Effector CD4-positive, alpha-beta T cell (primary cell): ENCODE results near the gene RND2.

Experiments used
- DNase-seq: peaks from one replicate; pipeline ENCODE4 v3.0.0-alpha.2; 2020

RND2 gene

DNA sequence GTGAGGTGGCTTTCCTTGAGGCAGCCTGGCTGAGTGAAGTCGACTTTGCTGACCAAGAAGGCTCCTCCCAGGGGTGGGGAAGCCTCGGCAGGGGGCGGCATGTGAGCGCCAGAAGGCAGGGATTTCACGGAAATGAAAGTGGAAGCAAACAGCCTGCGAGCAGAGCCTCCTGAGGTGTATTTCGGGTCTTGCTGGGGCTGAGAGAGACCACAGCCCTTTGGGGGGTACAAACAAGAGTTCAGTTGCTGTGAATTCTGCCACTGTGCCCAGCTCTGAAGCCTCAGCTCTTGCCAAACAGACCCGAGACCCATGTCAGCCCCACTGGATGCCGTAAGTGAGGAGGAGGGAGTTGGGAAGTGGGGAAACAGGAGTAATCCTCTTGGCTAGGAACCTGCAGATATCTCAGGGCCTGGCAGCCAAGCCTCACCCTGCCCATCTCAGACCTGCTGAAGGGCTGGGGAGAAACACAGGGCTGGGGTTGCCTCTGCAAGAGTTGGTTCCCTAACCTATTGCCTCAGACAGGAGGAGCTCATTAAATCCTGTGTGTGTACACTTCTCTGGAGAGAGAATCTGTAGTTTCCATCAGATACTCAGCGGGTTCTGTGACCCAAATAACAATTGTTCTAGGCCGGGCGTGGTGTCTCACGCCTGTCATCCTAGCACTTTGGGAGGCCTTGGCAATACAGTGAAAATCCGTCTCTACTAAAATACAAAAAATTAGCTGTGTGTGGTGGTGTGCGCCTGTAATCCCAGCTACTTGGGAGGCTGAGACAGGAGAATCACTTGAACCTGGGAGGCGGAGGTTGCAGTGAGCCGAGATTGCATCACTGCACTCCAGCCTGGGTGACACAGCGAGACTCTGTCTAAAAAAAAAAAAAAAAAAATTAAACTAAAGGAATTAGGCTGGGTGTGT, 18.1 kb upstream of the RND2 start, which contains the start of gene IFI35:
Gene IFI35 (plus strand): TSS at position 146 of the 913 bp plus-strand sequence. CDS start 164 bp downstream, at position 310.
- DNase-seq, result peak; percentile 78

DNA sequence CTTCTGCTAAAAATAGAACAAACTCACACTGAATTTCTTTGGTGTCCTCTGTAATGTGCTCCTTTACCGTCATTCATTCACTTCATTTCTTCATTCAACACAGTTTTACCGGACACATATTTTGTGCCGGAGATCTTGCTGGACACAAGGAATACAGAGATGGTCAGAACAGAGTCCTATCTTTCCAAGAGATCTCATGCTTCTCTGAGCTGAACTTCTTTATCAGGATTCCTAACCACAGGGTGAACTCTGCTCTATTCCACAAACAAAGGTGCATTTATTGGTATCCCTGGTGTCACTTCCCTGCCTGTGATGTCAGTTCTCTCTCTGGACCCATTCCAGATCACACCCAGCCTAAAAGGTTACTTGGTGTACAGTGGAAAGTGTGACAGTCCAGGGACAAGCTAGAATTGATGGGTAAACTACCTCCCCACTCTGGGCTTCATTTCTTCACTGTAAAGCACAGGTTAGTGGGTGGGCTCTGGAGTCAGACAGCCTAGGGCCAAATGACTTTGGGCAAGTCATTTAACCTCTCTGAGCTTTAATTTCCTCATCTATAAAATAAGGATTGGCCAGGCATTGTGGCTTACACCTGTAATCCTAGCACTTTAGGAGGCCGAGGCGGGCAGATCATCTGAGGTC, 14.2 kb upstream of the RND2 start:
- DNase-seq, result no peak

DNA sequence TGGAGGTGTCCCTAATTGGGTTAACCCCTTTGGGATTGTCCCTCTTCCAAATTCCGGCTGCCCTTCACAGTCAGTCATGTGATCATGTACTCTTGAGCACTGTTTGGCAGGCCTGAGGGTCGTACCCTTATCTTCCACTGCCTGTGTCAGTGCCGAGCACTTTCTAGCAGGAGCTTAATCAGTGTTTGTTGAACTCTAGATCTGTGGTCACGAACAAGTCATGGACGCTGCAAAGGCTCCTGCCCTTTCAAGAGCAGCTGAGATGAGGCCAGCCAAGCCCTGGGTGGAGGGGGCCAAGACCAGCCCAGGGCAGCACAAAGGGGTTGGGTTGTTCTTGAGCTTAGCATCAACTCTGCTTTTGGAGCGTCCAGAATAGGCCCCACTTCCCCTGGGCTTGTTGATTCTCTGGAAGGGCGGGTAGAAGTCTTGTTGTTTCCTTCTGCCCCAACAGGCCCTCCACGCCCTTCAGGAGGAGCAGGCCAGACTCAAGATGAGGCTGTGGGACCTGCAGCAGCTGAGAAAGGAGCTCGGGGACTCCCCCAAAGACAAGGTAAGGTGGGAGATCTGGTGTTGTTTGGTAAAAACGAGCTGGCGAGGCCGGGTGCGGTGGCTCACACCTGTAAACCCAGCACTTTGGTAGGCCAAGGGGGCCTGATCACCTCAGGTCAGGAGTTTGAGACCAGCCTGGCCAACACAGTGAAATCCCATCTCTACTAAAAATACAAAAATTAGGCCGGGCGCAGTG, 13.1 kb upstream of the RND2 start:
- DNase-seq, result no peak

DNA sequence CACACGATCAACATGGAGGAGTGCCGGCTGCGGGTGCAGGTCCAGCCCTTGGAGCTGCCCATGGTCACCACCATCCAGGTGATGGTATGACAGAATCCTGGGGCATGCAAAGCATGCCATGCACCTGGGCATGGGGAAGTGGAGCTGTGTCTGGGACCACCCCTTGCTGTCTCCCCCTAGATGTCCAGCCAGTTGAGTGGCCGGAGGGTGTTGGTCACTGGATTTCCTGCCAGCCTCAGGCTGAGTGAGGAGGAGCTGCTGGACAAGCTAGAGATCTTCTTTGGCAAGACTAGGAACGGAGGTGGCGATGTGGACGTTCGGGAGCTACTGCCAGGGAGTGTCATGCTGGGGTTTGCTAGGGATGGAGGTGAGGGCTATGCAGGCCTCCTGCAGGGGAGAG, 11.7 kb upstream of the RND2 start:
- DNase-seq, result no peak

DNA sequence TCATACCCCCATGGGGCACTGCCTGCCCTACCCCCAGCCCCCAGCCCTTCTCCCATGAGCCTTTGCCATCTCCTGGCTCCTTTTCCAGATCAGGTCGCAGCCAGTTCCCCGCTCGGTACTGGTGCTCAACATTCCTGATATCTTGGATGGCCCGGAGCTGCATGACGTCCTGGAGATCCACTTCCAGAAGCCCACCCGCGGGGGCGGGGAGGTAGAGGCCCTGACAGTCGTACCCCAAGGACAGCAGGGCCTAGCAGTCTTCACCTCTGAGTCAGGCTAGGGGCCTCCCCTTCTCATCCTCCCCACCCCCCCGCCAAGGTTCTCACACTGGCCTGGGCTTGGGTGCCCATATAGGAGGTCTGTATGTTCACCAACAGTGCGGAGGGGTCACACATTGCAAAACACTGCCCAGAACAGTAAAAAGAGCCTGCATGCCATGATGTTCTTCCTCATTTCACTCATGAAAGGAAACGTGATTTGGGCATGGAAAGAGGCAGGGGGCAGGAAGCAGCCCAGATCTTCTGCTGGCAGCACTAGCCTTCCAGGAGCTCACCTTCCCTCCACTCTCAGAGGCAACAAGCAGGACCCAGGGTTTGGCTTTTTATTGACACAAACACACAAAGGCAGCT, 10.9 kb upstream of the RND2 start:
- no peak for DNase-seq

DNA sequence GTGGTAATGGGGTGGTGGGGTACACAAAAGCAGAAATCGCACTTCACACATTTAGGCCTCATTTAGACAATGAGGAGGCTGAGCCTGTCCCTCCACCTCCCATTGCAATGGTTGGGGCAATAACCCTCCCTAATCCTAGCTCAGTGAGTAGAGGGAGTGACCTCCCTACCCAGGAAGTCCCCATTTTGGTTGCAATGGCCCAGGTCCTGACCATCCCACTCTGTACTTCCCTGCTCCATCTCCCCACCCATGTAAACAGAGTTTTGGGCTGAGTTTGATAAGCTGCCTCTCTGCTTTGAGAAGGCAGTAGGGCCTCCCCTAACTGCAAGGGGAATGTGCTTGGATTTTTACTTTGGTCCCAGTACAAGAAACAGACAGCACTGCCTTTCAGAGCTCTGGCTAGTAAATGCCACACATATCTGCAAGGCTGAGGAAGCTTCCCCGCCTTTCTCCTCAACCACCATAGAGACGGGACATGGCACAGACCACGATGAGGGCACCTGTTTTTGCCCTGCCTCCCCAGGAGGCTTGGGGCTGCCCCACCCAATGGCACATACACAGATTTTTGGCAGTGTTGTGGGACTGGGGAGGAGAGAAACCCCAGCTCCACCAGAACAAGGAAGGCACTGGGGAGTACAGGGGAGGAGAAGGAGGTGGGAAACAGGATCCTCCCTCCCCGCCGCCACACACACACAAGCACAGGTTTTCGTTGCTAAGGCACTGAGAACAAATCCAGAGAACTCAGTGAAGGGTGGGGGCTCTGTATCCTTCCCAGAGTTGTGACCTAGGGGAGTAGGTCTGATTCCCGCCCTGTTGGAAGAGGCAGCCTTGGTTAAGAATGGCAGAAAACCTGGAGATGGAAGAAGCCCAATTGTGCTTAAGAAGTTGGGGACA, 10.1 kb upstream of the RND2 start:
- no peak for DNase-seq

DNA sequence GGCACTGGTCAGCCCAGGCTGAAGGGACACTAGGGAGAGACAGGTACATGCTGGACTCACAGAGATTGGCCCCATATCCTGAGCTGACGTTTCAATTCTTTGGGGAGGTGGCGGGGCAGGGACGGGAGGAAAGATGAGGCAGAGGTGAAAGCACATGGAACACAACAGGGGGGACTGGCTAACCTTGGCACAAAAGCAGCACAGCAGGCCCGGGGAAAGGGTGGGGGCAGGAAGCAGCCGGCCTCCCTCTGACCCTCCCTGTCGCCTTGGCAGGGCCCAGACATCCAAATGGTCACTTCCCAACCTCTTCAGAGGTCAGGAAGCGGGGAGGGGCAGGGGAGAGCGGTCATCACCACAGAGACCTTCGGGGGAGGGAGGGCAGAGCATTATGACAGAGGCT, 9.5 kb upstream of the RND2 start:
- no peak for DNase-seq

DNA sequence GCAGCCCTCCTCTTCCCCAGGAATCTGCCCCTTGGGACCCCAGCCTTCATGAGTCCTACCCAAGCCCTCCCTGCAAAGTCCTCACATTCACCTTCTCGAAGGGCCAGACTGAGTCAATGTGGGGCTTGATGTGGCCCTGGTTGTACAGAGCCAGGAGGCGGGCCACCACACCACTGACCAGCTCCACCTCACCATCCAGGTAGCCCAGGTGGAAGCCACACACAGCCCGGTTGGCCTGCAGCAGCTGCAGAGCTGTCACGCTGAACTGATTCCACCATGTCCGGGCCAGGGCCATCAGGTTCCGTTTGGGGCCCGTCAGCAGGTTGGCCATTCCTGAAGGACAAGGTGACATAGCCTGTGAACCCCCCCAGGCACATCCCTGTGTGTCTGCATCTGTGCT, 8.8 kb upstream of the RND2 start:
- no peak for DNase-seq

DNA sequence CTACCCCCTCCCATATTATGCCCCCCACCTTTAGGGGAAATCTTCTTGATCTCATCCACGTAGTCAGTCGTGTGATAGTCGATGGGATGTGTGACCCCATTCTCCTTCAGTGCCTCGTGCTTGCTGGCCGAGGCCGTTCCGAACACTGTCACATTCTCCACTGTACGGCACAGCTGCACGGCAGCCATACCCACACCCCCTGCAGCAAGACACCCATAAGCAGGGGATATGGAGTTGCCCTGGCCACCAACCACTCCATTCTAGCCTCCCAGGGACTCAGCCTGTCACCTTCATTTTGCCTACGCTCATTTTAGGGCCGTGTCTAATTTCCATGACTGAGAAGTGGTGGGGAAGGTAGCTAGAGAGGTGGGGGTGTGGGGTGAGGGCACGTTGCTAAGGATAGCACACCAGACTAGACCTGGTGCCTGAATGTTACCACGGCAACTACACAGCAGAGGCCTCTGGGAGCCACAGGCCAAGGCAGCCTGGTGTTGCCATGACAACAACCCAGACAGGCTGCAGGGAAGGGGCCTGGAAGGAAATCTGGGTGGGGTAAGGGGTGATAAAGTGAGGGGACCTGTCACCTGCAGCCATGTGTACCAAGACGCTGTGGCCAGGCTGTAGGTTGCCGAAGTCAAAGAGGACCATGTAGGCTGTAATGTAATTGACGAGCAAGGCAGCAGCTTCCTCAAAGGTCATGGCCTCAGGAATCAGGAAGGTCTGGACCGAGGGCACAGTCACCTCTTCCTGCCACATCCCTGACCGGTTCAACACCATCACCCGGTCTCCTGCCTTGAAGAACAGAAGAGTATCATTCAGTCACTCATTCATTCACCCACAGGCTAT, 6.8 kb upstream of the RND2 start:
- peak; percentile 24 for DNase-seq

DNA sequence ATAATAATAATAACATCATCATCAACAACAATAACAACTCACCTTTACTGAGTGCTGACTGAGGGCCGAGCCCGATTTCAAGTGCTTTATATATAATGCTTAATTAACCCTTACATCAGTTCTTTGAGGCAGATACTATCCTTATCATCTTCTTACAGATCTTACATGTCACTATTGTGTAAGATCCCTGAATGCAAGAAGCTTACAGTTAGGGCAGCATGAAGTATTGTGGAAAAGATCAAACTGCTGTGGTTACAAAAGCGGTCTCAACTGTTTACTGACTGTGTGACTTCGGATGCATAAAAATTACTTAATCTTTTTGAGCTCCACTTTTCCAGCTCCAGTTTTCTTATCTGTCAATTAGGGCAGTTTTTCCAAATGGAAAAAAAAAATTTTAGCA, 6.1 kb upstream of the RND2 start:
- no peak for DNase-seq

DNA sequence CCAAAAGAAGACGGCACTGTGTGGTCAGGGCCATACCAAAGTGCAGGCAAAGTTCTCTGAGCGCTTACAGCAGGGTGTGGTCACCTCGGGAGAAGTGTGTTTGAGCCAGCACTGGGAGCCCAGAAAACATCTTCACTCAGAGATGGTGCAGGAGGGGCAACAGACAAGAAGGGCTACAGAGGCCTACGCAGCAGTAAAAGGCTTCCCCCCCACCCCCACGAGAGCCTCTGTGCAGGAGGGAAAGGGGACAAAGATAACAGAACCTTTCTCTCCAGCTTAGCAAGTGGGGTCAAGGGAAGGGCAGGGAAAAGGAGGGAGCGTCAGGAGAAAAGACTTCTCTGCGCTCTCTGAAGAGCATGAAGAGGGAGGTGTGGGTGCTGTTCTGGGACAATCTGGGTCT, 5.6 kb upstream of the RND2 start:
- DNase-seq, result no peak

DNA sequence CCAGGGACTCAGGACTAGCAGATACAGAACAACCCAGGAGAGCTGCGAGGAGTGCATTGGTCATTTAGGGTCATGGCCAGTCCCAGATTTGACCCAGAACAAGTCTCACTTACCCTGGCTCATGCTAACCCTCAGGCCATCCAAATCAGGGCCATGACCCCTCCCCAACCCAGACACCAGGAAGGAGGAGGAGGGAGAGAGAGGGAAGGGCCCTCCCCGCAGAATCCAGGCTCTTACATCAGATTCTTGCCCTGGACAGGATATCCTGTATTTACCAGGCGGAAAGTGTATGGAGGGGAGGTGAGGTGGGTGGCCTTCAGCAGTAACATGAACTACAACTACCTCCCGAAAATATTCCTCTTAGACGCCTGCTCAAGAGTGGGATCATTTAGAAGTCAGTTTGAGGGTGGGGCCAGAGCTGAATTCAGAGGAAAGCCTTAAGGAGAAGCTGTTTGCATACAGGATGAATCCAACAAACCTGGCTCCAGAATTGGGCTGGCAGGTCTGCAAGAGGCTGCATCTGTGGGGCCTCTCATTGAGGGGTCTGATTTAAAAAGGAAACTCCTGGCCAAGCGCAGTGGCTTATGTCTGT, 4.9 kb upstream of the RND2 start:
- no peak for DNase-seq

DNA sequence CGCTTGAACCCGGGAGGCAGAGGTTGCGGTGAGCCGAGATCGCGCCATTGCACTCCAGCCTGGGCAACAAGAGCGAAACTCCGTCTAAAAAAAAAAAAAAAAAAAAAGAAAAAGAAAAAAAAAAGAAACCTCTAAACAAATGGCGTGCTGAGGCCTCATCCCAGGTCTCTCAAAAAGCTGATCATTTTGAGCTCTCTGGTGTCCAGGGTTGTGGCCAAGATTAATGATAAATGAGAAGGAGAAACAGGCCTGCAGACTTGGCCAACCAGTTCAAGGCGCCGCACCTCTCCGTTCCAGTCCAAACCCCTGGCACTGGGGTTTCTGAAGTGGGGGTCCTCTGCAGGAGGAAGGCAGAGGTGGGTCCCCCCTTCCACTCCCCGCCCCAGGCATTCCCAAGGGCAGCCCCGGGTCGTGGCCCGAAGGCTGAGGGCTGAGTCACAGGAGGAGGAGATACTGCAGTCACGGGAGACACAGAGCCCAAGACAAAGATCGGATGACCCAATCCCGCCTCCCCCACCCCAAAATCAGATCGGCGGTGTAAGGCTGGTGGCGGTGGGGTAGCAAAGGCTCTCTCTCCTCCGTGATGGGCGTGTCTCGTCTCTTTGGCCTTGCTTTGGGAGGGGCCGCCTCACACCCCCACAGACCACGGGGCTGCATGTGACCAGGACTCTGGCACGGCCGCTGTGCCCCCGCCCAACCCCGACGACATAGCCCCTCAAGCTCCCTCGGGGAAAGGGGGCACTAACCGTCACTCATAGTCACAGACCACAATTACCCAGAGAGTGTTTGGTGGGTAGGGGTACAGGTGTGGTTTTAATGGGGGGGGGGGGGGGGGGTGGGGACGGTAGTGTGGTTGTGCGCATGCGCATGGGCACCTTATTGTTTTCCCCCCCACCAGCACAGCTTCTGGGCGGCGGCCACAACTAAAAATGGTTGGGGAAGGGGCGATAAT, 4.0 kb upstream of the RND2 start:
- peak; percentile 24 for DNase-seq

DNA sequence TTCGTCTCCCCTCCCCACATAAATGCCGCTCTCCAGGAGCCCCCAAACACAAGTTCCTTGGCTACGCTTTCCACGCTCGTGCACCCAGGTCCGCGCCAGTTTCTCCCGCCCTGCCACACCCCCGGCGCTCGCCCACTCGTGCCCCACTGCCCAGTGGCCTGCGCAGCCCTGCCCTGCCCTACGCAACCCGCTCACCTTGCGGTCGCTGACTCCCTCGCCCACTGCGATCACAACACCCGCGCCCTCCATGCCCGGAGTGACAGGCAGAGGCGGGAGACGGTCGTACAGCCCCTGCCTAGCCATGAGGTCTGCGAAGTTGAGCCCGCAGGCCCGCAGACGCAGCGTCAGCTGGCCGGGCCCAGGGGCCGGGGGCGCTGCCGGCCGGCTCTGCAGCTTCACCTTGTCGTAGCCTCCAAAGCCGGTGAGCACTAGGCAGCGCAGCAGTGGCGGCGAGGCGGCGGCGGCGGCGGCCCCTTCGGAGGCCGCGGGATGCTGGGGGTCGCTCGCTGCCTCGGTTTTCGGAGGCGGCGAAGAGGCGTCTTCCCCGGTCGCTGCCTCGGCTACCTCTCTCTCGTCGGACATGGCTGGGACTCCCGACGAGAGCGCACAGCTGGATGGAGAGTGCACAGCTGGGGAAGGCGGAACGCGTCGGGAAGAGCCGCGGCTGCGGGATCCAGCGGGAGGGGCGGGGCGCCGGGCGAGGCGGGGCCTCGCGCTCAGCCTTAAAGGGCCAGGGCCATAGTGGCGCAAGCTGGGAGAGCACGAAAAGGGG, 3.1 kb upstream of the RND2 start, which contains the start of gene VAT1:
Gene VAT1 (minus strand): TSS at position 645 of the 772 bp plus-strand sequence. CDS start 63 bp downstream, at position 582.
- peak; percentile 58 for DNase-seq

DNA sequence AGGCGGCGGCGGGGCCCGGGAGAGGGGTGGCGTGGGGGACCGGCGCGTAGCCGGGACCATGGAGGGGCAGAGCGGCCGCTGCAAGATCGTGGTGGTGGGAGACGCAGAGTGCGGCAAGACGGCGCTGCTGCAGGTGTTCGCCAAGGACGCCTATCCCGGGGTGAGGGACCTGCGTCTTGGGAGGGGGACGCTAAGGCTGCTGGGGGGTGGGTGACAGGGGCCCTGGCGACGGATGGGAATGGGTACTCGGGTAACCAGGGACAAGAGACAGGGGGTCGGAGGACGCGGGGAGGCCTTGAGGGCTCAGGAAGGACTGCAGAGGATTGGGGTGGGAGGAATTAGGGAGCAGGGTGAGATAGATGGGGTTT, 243 bp downstream of the RND2 start:
- no peak for DNase-seq

DNA sequence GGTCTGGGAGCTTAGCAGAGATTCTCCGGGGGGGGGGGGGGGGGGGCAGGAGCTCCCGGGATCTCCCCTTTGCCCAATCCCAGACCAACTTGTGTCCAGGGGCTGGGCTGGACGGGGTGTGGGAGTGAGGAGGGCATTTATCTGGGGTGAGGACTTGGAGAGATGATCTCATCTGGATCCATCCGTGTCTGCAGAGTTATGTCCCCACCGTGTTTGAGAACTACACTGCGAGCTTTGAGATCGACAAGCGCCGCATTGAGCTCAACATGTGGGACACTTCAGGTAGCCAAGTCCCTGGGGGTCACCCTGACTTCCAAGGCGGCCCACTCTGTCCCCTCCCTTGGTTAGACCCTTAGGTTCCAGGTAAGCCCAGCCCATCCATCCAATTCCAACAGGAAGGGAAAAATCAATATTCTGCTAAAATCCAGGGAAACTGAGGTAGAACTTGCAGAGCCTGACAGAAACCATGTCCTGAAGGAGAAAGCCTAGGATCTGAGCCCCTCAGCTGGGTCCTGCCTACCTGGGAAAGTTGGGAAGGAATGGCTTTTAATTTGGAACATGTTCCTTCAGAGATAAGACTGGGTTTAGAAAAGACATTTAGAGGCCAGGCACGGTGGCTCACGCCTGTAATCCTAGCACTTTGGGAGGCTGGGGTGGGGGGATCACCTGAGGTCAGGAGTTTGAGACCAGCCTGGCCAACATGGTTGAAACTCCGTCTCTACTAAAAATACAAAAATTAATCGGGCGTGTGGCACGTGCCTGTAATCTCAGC, 921 bp downstream of the RND2 start:
- DNase-seq, result no peak

DNA sequence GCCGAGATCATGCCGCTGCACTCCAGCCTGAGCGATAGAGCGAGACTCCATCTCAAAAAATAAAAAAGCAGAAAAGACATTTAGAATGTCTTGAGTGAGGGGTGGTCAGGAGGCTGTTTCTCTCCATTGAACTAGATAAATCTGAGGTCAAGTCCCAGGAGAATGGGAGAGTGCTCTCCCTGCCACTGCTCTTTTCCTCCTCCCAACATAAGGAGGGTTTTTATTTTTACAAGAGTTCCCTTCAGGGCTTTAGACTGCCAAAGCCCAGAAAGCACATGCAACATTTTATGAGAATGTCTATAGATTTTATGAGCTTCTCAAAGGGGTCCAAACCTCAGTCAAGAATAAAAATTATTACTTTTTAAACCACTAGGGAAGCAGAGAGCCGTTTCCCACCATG, 1.6 kb downstream of the RND2 start:
- DNase-seq, result no peak
